ENCODE measurements around the gene PRSS3. TPM values are rescaled to one million over a fixed set of nuclear protein-coding genes. Genes with fewer than 3 reads are reported as not detected.
"Not testable (repeated sequence)": the region's sequence is repeated elsewhere in the genome, so short reads cannot be mapped to it uniquely, and the experiment has no call there.

Gene PRSS3
- total RNA-seq, 1 experiment from 2014 or later: not detected

DNA sequence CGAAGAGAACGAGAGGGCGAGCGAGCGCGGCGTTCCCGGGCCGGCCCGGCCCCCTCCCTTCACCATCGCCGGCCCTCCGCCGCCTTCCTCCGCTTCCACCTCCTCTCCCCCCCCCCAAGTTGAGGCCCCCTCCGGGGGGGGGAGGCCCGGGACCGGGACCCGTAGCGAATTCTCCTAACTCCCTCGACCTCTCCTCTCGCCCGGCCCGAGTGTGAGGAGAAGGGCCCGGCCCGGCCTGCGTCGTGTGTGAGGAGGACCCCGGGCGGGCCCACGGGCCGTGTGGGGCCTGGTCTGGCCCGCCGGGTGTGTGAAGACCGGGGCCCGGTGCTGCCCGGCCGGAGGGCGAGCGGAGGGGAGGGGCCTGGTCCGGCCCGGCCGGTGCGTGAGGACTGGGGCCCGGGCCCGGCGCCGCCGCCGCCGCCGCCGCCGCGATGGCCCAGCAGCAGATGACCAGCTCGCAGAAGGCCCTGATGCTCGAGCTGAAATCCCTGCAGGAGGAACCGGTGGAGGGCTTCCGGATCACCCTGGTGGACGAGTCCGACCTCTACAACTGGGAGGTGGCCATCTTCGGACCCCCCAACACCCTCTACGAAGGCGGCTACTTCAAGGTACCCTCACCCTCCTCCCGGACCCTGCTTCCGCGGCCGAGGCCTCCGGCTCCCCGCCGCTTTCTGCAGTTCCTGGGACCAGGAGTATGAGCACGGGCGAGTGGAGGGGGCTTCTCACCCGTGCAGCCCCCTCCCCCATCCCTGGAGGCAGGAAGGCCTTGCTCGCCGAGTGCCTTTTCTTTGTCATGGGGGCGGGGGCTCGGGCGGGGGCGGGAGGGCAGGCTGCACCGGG is 22.2 kb downstream of the PRSS3 start:
- DNase-seq (ENCODE audit: low read depth): peak; percentile 74

DNA sequence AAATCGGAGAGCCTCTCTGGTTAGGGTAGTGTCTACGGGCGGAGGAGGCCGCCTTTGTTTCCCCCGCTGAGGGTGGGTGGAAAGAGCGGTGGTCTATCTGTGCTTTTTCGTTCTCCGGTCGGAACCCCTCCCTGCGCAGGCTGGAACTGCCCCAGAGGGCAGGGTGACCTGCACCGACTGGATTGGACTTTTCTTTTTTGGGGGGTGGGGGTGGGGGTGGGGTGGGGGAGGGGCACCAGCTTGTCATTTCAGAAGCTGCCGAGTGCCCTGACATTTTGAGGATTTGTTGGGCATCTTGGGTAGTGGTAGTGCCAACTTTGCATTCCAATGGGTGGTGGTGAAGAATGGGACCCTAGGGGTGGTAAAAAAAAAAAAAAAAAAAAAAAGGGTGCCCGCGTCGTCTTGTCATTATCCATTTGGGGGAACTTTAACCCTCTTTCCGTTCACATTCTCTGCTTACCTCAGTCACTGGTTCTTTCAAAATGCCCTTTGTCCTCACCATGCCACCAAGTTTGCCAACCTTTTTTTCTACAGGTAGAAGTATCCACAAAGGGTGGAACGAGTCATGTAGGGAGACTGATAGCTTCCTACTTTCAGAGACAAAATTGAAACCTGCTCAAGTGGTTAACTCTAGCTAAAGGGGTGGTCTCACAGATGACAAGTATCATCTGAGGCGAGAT is 22.9 kb downstream of the PRSS3 start:
- DNase-seq (ENCODE audit: low read depth): no peak

DNA sequence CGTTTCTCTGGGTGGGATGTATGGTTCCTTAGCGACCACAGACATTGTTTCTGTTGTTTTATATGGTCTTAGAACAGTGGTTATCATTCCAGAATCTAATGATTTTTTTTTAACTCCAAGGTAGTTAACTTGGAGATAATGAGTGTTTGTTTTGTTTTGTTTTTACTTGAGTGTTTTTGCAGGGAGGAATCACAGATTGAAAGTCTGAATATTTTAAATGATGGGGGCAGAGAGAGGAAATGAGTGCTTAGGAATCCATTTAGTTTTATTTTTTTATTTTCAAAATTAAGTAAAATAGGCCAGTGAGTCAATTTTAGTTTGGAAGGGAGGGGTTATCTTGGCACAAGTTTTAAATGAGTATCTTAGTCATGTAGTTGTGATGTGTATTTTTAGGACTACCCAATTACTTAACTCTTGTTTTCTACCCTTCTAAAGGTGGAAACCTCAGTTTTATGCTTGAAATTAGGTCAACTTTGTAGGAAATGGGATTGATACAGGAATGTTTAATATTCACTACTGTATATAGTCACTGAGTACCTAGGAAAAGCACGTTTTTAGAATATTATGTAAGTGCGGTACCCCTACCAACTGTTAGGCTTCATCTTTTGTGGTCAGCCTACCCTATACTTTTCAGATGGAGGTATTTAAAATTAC is 23.6 kb downstream of the PRSS3 start:
- DNase-seq (ENCODE audit: low read depth): no peak

DNA sequence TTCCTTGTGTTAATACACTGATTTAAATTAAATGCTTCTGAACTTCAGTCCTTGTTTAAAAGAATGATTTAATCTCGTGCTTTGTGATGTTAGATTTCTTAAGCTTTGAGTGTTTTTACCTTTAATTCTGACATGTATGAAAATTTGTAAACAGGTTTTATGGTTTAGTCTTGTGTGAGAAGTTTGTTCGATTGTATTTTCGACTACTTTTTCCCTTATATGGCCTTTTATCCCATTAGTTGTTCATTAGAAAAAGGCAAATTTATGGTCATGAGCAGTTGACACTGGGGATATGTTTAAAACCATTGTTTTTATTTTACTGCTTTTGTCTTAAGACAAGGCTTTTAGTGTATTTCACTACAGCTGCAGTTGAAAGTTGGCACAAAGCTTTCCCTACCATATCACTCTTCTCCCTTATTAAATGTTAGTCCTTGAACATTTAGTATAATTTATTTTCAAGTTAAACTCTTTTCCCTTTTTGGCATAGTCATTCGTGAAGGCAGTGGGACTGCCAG is 24.9 kb downstream of the PRSS3 start:
- no peak for DNase-seq (ENCODE audit: low read depth)

DNA sequence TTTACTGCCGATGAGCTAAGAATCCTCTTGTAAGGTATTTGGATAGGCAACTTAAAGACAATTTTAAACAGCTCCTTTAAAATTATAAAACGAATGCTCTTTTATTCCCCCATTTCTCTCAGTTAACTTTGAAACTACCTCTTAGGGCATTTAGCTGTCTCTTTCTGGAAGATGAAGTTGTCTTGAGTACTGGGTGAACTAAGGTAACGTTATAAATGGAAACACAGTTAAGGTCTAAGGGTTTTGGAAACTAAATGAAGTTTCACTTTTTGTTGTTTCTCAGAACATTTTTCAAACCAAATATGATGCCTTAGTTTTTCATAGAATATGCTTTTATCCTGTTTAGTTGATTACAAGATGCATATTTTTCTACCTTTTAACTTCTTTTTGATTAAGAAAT is 28.4 kb downstream of the PRSS3 start:
- no peak for DNase-seq (ENCODE audit: low read depth)

- not testable (repeated sequence) for DNase-seq (ENCODE audit: low read depth)
Measured at GRCh38 chr9:33827285-33827684, 31.9 kb downstream of the PRSS3 start.

DNA sequence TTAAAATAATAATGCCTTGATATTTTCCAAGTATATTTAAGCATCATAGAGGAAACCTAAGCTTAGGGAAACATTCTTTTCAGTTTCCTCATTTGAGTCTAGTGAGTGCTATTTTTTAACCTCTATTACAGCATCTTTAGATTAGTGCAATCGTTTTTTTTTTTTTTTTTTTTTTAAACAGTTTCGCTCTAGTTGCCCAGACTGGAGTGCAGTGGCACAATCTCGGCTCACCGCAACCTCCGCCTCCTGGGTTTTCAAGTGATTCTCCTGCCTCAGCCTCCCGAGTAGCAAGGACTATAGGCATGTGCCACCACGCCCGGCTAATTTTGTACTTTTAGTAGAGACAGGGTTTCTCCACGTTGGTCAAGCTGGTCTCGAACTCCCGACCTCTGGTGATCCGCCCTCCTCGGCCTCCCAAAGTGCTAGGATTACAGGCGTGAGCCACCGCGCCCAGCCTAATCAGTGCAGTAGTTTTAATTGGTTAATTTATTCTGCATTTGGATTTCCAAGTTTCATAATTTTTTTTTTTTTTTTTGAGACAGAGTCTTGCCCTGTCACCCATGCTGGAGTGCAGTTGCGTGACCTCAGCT is 34.4 kb downstream of the PRSS3 start:
- not testable (repeated sequence) for DNase-seq (ENCODE audit: low read depth)

DNA sequence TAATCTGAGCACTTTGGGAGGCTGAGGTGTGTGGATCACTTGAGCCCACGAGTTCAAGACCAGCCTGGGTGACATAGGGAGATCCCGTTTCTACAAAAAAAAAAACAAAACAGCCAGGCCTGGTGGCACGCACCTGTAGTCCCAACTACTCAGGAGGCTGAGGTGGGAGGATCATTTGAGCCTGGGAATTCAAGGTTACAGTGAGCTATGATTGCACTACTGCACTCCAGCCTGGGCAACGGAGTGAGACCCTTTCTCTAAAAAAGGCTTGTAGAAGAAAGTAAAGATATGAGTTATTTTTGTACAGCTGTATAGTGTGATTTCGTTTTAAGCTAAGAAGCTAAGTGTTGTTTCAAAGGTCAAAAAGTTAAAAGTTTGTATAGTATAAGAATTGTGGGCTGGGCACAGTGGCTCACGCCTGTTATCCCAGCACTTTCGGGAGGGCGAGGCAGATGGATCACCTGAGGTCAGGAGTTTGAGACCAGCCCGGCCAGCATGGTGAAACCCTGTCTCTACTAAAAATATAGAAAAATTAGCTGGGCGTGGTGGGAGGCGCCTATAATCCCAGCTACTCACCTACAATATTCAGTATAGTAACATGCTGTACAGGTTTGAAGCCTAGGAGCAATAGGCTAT is 40.4 kb downstream of the PRSS3 start:
- no peak for DNase-seq (ENCODE audit: low read depth)

- DNase-seq (ENCODE audit: low read depth): peak; percentile 94
Measured at GRCh38 chr9:33836261-33836660, 40.9 kb downstream of the PRSS3 start.

DNA sequence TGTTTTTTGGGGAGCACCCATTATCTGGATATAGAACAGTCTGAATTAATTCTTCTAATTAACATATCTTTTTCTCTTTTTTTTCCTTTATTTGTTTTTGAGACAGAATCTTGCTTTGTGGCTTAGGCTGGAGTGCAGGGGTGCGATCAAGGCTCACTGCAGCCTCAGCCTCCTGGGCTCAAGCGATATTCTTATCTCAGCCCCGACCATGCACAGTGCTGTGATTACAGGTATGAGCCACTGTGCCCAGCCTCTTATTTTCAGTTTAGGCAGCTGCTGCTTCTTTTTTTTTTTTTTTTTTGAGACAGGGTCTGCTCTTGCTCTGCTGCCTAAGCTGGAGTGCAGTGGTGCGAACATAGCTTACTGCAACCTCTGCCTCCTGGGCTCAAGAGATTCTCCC is 41.8 kb downstream of the PRSS3 start:
- no peak for DNase-seq (ENCODE audit: low read depth)

GRCh38 chr9:33840381-33840780 is 45.0 kb downstream of the PRSS3 start:
- DNase-seq (ENCODE audit: low read depth): no peak

GRCh38 chr9:33843312-33843961 is 48.1 kb downstream of the PRSS3 start:
- no peak for DNase-seq (ENCODE audit: low read depth)

DNA sequence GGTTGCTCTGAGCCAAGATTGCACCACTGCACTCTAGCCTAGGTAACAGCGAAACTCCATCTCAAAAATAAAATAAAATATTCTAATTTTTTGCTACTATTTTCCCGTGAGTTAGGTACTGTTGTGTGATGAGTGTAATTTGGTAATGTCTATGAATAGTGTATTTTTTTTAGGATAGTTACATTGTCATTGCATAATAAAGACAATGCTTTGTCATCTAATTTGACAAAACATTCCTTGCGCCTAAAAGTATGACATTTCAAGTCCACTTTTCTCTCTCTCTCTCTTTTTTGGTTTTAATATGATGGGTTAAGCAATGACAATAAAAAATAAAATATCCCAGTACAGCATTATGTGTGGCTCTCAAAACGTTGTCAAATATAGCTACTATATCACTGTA is 50.9 kb downstream of the PRSS3 start:
- no peak for DNase-seq (ENCODE audit: low read depth)

GRCh38 chr9:33847894-33848205 is 52.5 kb downstream of the PRSS3 start:
- not testable (repeated sequence) for DNase-seq (ENCODE audit: low read depth)

Other genes with a start within 250 kb of the PRSS3 start
- gene UBE2R2, start 21.6 kb downstream of the PRSS3 start, total RNA-seq (2014; rRNA removed): 14.9 and 18.6 TPM in 2 replicates